Mesothelial cell of epicardium (in vitro differentiated cells): ENCODE data around the gene TTLL7. TPM values are rescaled to one million over a fixed set of nuclear protein-coding genes. Genes with fewer than 3 reads are reported as not detected.

Experiments used
- DNase-seq, 2 experiments: peaks; one replicate each; pipeline ENCODE4 v3.0.0; 2021; ENCODE audit warnings: low spot score in 2 of 2; ENCODE audit not compliant: unreplicated experiment in 2 of 2
- H3K27ac Mint-ChIP-seq: 2 replicates; pipeline ENCODE4 v1.8.0; 2021; ENCODE audit warnings: mixed read lengths
- H3K27me3 Mint-ChIP-seq: 2 replicates; pipeline ENCODE4 v1.8.0; 2021; ENCODE audit warnings: low read depth, mixed read lengths
- H3K36me3 Mint-ChIP-seq: 2 replicates; pipeline ENCODE4 v1.8.0; 2021; ENCODE audit warnings: mixed read lengths
- H3K4me1 Mint-ChIP-seq: 2 replicates; pipeline ENCODE4 v1.8.0; 2021; ENCODE audit warnings: mixed read lengths
- H3K4me3 Mint-ChIP-seq: 2 replicates; pipeline ENCODE4 v1.8.0; 2021; ENCODE audit warnings: mild to moderate bottlenecking, moderate library complexity, mixed read lengths
- H3K9me3 Mint-ChIP-seq: 2 replicates; pipeline ENCODE4 v1.8.0; 2021; ENCODE audit warnings: mixed read lengths
- total RNA-seq: library from RNA; stranded (reverse); gene quantifications from 3 replicates; pipeline ENCODE4 v1.2.1, GENCODE V29; 2021
- TF ChIP-seq, protein P1 (sequence below): fragments of 200-600 bp; sonication (generic); IDR thresholded peaks from one replicate; pipeline ENCODE4 v1.5.0; 2021; ENCODE audit warnings: antibody characterized with exemption; ENCODE audit not compliant: unreplicated experiment

TTLL7 gene
- total RNA-seq, 1 donor from 2014 or later = 12.7 TPM

DNA sequence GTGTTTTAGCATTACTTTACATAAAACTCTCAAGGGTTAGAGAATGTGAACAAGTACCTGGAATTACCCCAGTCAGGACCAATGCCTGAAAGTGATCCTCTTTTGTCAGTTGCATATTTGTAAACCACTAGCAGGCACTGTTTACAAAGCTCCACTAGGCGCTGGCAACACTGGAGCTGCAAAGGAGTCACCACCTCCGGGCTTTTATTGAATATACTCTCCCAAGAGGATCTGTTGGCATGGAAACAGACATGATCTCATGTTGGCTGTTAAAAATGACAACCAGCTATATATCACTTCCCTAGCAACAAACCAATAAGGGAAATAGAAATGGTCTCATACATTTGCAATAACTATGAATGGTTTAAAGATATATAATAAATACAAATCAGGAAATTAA, 116.0 kb downstream of the TTLL7 start:
- DNase-seq = no peak
- Mint-ChIP-seq H3K9me3 (no peaks in the 10 kb centered on the region), H3K27me3 (no peaks in the 10 kb centered on the region), H3K4me1 (peaks cover 2% of the 10 kb centered on the region), H3K4me3 (no peak overlapping the region), H3K27ac (no peak overlapping the region), H3K36me3 (peaks cover 7% of the 10 kb centered on the region)
- TF ChIP-seq, protein P1, sequence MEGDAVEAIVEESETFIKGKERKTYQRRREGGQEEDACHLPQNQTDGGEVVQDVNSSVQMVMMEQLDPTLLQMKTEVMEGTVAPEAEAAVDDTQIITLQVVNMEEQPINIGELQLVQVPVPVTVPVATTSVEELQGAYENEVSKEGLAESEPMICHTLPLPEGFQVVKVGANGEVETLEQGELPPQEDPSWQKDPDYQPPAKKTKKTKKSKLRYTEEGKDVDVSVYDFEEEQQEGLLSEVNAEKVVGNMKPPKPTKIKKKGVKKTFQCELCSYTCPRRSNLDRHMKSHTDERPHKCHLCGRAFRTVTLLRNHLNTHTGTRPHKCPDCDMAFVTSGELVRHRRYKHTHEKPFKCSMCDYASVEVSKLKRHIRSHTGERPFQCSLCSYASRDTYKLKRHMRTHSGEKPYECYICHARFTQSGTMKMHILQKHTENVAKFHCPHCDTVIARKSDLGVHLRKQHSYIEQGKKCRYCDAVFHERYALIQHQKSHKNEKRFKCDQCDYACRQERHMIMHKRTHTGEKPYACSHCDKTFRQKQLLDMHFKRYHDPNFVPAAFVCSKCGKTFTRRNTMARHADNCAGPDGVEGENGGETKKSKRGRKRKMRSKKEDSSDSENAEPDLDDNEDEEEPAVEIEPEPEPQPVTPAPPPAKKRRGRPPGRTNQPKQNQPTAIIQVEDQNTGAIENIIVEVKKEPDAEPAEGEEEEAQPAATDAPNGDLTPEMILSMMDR = no peak

DNA sequence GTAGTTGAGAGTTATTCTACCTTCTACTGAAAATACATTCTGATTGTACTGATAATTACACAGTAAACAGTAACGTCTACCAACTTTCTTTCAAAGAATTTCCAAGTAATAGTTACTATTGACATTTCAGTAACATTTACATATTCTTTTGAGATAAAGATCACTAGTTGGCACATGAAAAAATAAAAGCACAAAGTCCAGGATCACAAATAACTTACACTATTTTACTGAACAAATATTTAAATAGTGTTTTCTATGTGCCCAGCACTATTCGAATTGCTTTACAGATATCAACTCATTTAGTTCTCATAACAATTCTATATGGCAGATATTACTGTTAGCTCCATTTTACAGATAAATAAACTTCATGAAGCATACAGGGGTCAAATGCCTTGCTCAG, 126.4 kb downstream of the TTLL7 start:
- peaks cover 10% of the 10 kb centered on the region for H3K9me3 Mint-ChIP-seq
- no peaks in the 10 kb centered on the region for H3K4me1 Mint-ChIP-seq
- no peak overlapping the region for H3K4me3 Mint-ChIP-seq
- no peaks in the 10 kb centered on the region for H3K27me3 Mint-ChIP-seq
- TF ChIP-seq, protein P1 = no peak
- no peak overlapping the region for H3K27ac Mint-ChIP-seq
- H3K36me3 Mint-ChIP-seq = peaks cover 4% of the 10 kb centered on the region
- no peak for DNase-seq

DNA sequence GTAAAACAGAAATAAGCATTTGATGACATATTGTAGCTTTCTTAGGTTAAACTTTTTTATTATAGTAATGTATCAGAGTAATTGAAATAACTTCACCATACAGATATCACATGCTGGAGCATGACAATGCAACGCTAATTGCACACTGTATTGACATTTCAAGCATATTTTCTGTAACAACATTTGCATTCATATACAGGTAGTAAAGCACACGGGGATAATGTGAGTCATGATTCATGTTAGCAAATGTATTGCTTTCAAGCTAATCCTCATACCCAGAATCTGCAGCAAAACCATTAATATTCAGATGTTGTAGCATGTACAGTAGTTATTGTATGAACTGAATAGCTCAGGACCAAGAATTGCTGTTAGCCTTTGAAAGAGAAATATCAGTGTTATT, 133.9 kb downstream of the TTLL7 start:
- no peaks in the 10 kb centered on the region for H3K9me3 Mint-ChIP-seq
- TF ChIP-seq, protein P1 = no peak
- no peak overlapping the region for H3K4me3 Mint-ChIP-seq
- H3K36me3 Mint-ChIP-seq = no peaks in the 10 kb centered on the region
- no peak for DNase-seq
- H3K4me1 Mint-ChIP-seq = peaks cover 5% of the 10 kb centered on the region
- H3K27me3 Mint-ChIP-seq = peaks cover 9% of the 10 kb centered on the region
- no peak overlapping the region for H3K27ac Mint-ChIP-seq

DNA sequence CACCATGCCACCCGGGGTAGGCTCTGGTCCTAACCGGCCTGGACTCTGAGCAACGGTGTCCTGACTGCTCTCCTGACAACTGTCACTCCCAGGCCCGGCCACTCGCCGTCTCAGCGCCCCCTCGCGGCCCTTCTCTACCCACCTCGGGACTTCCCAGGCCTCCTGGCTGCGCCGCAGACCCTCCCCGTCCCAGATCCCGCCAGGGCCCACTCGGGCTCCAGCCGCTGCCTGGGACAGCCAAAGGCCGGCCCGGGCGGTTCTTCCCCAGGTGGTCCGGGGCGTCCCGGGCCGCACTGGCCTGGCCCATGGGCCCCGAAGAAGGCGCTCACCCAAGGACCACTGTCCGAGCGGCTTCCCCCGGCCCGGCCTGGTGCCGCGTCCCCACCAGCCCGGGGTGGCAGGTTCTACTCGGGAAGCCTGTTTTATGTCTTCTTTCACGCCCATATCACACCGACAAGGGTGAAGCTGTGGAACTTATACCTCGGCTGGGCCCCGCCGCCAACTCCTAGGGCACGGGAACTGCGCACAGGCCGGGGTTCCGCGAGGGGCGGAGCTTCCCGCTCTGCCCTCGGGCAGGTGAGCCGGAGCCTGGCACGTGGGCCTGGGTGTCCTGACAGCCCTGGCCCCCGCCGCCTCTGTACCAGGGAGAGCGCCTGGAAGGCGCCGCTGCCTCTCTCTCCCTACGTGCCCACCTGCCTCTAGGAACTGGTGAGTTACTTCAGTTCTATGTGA, 138.3 kb downstream of the TTLL7 start:
- TF ChIP-seq, protein P1 = peak; percentile 63
- Mint-ChIP-seq H3K4me3 (peak overlapping the region; percentile 70), H3K27ac (peak overlapping the region; percentile 64), H3K27me3 (peaks cover 12% of the 10 kb centered on the region), H3K36me3 (no peaks in the 10 kb centered on the region), H3K4me1 (peaks cover 14% of the 10 kb centered on the region), H3K9me3 (no peaks in the 10 kb centered on the region)
- DNase-seq = peak; percentile 62 to 76

DNA sequence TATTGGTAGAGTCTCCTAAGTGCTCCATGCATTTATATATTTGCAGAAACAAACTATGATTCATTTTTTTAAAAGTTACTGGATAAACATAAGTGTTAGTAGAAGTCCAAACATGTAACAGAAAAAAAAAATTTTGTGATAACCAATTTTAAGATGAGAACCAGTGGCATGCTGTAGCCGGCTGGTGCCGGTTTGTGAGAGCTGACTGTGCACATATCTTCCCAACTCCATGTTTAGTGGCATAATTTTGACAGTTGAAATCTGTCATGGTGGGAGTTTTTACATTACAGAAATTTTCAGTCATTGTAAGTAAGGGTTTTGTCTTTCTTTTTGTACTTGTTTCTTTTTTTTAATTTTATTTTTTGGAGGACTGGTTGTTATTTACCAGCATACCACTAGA, 141.2 kb downstream of the TTLL7 start:
- Mint-ChIP-seq H3K4me3 (no peak overlapping the region), H3K27me3 (peaks cover 17% of the 10 kb centered on the region), H3K27ac (no peak overlapping the region), H3K9me3 (no peaks in the 10 kb centered on the region), H3K4me1 (peaks cover 14% of the 10 kb centered on the region), H3K36me3 (no peaks in the 10 kb centered on the region)
- DNase-seq = no peak
- TF ChIP-seq, protein P1 = no peak
